SK-N-SH treated with all-trans-retinoic acid at 6 μM for 48 hours (cell line): ENCODE measurements around the gene PRSS8.

Experiments
- ATAC-seq: fragments of 200-7000 bp; cut with Tn5 transposase; 3 replicates; pipeline ENCODE4 v1.9.1; 2020; ENCODE audit warnings: mild to moderate bottlenecking, moderate library complexity
- ARNTL ChIP-seq: fragments of 450-650 bp; formaldehyde crosslinking; IDR thresholded peaks from 2 replicates; pipeline ENCODE4 v1.5.0; 2020; ENCODE audit warnings: low read depth, mild to moderate bottlenecking, moderate library complexity, borderline replicate concordance
- CREB5 ChIP-seq: fragments of 250-450 bp; sonication (Bioruptor Pico); IDR thresholded peaks from 2 replicates; pipeline ENCODE4 v1.5.1; 2020; ENCODE audit warnings: low read depth, mild to moderate bottlenecking, moderate library complexity
- CSRNP3 ChIP-seq: fragments of 250-450 bp; sonication (Bioruptor Pico); IDR thresholded peaks from 2 replicates; pipeline ENCODE4 v1.5.1; 2021; ENCODE audit warnings: mild to moderate bottlenecking, moderate library complexity
- ESRRG ChIP-seq: fragments of 250-450 bp; sonication (Bioruptor Pico); IDR thresholded peaks from 2 replicates; pipeline ENCODE4 v1.6.1; 2021; ENCODE audit warnings: mild to moderate bottlenecking
- GLIS3 ChIP-seq: fragments of 250-450 bp; sonication (Bioruptor Pico); IDR thresholded peaks from 2 replicates; pipeline ENCODE4 v1.5.0; 2020; ENCODE audit warnings: mild to moderate bottlenecking, moderate library complexity
- ISL1 ChIP-seq: fragments of 250-450 bp; sonication (Bioruptor Pico); IDR thresholded peaks from 2 replicates; pipeline ENCODE4 v2.1.2; 2022; ENCODE audit warnings: mild to moderate bottlenecking, moderate library complexity
- OSR1 ChIP-seq: fragments of 250-450 bp; sonication (Bioruptor Pico); IDR thresholded peaks from 2 replicates; pipeline ENCODE4 v1.8.0; 2022; ENCODE audit warnings: moderate library complexity, mild to moderate bottlenecking, inconsistent platforms
- PATZ1 ChIP-seq: fragments of 250-450 bp; sonication (Bioruptor Pico); IDR thresholded peaks from 2 replicates; pipeline ENCODE4 v1.8.0; 2020; ENCODE audit warnings: mild to moderate bottlenecking, moderate library complexity, borderline replicate concordance
- POU6F1 ChIP-seq: fragments of 250-450 bp; sonication (Bioruptor Pico); IDR thresholded peaks from 2 replicates; pipeline ENCODE4 v1.8.0; 2021; ENCODE audit warnings: low read depth, mild to moderate bottlenecking, moderate library complexity, borderline replicate concordance
- TCF4 ChIP-seq: fragments of 250-450 bp; sonication (Bioruptor Pico); IDR thresholded peaks from 2 replicates; pipeline ENCODE4 v1.8.0; 2021; ENCODE audit warnings: mild to moderate bottlenecking, moderate library complexity, borderline replicate concordance
- TSHZ2 ChIP-seq: fragments of 250-450 bp; sonication (Bioruptor Pico); IDR thresholded peaks from 2 replicates; pipeline ENCODE4 v1.5.0; 2020; ENCODE audit warnings: mild to moderate bottlenecking, moderate library complexity
- ZC3H10 ChIP-seq: fragments of 250-450 bp; sonication (Bioruptor Pico); IDR thresholded peaks from 2 replicates; pipeline ENCODE4 v1.5.1; 2021; ENCODE audit warnings: mild to moderate bottlenecking, moderate library complexity
- ZFP30 ChIP-seq: fragments of 450-650 bp; formaldehyde crosslinking; IDR thresholded peaks from 2 replicates; pipeline ENCODE4 v1.5.0; 2022; ENCODE audit warnings: mild to moderate bottlenecking, moderate library complexity
- ZNF70 ChIP-seq: fragments of 450-650 bp; formaldehyde crosslinking; IDR thresholded peaks from 2 replicates; pipeline ENCODE4 v1.5.0; 2020; ENCODE audit warnings: mild to moderate bottlenecking, moderate library complexity

Gene PRSS8

GRCh38 chr16:31099860-31100638 is 35.5 kb downstream of the PRSS8 start:
- no peak for ATAC-seq
- no peak for TF ChIP-seq CREB5 (CRISPR knock-in tag)
- TF ChIP-seq ZC3H10 (CRISPR knock-in tag): no peak
- no peak for TF ChIP-seq POU6F1 (CRISPR knock-in tag)
- no peak for TF ChIP-seq PATZ1 (CRISPR knock-in tag)
- no peak for TF ChIP-seq GLIS3 (CRISPR knock-in tag)
- TF ChIP-seq ESRRG (CRISPR knock-in tag): no peak
- no peak for TF ChIP-seq ZNF70 (CRISPR knock-in tag)
- TF ChIP-seq ISL1 (CRISPR knock-in tag): no peak
- TF ChIP-seq TCF4 (CRISPR knock-in tag): no peak
- TF ChIP-seq OSR1 (CRISPR knock-in tag): no peak

- ATAC-seq: peak; percentile 97
- TF ChIP-seq CSRNP3 (CRISPR knock-in tag) (no peak), TSHZ2 (CRISPR knock-in tag) (0 out of 2 replicates have a peak, but pooled peaks have one; percentile 17)
These were observed 41.0 kb downstream of the PRSS8 start, which contains the start of gene VKORC1 for GRCh38 chr16:31094424-31095120. Gene VKORC1, minus strand, starts transcription at chr16:31094797. Its CDS starts 68 bp downstream, at chr16:31094729.

- TF ChIP-seq CSRNP3 (CRISPR knock-in tag) (no peak), ARNTL (CRISPR knock-in tag) (no peak), CREB5 (CRISPR knock-in tag) (no peak), OSR1 (CRISPR knock-in tag) (no peak), ZFP30 (CRISPR knock-in tag) (no peak)
- ATAC-seq: peak; percentile 46
These were observed 41.5 kb downstream of the PRSS8 start for GRCh38 chr16:31094088-31094423.
